Upper lobe of left lung (tissue), 6 donors: ENCODE measurements around the gene ATF6. TPM values are rescaled to one million over a fixed set of nuclear protein-coding genes. Genes with fewer than 3 reads are reported as not detected.

ENCODE experiments used
- ATAC-seq, 2 donors: fragments of 200-7000 bp; cut with Tn5 transposase; one replicate each; pipeline ENCODE4 v1.9.1; 2022; ENCODE audit warnings: mild to moderate bottlenecking in 2 of 2, moderate library complexity in 2 of 2; ENCODE audit not compliant: low FRiP score in 2 of 2
- DNase-seq, 2 donors: peaks; one replicate each; pipeline ENCODE4 v3.0.0-alpha.2; 2019 to 2020
- H3K27ac ChIP-seq, 4 donors: fragments of 200-600 bp; sonication (generic); one replicate each; pipeline ENCODE4 v1.5.1; 2016 to 2019
- H3K27me3 ChIP-seq, 4 donors: fragments of 200-600 bp; sonication (generic); one replicate each; pipeline ENCODE4 v1.5.1; 2017 to 2019
- H3K36me3 ChIP-seq, 4 donors: fragments of 200-600 bp; sonication (generic); one replicate each; pipeline ENCODE4 v1.5.1; 2016 to 2019
- H3K4me1 ChIP-seq, 4 donors: fragments of 200-600 bp; sonication (generic); one replicate each; pipeline ENCODE4 v1.5.1; 2018 to 2019
- H3K4me3 ChIP-seq, 4 donors: fragments of 200-600 bp; sonication (generic); one replicate each; pipeline ENCODE4 v1.5.1; 2017 to 2019; ENCODE audit warnings: mild to moderate bottlenecking in 2 of 4, moderate library complexity in 1 of 4
- H3K9me3 ChIP-seq, 4 donors: fragments of 200-600 bp; sonication (generic); one replicate each; pipeline ENCODE4 v1.5.1; 2018 to 2019
- EP300 ChIP-seq, 4 donors: sonication (generic); formaldehyde crosslinking; IDR thresholded peaks; one replicate each; pipeline ENCODE4 v1.5.1; 2017; ENCODE audit warnings: antibody characterized with exemption in 4 of 4, control low read depth in 2 of 4
- POLR2A ChIP-seq, 4 donors: fragments of 450-650 bp; IDR thresholded peaks; one replicate each; pipeline ENCODE4 v1.5.1; 2016 to 2017; ENCODE audit warnings: antibody characterized with exemption in 4 of 4, mild to moderate bottlenecking in 2 of 4
- POLR2AphosphoS5 ChIP-seq, 2 donors: sonication (generic); formaldehyde crosslinking; IDR thresholded peaks; one replicate each; pipeline ENCODE4 v1.5.1; 2017; ENCODE audit warnings: antibody characterized with exemption in 2 of 2
- WGBS, 2 donors: methylation state at CpG; one replicate each; pipeline ENCODE4 v1.1.5; 2017 to 2018; 5-methylcytosine and 5-hydroxymethylcytosine counted together
- total RNA-seq, 6 donors: library from RNA; depleted of rRNA in 4 of 6; stranded (reverse); fragments of >200 nt in 4 of 6; gene quantifications; one replicate each; pipeline versions ENCODE4 v1.1.0 to v1.2.1, GENCODE V29; 2016 to 2021
- TF ChIP-seq, protein P1 (sequence below), 6 experiments: fragments of 450-650 bp in 4 of 6; fragments of 200-600 bp in 2 of 6; sonication (generic) in 2 of 6; IDR thresholded peaks; one replicate each; pipeline ENCODE4 v1.5.1; 2016 to 2019; ENCODE audit warnings: antibody characterized with exemption in 6 of 6
- donor health status: DM: no; HTN: no; CAD: no; lungs with moderate emphysema.
- donor health status: DM: no; HTN: yes; CAD: no; lungs with severe emphysema.

ATF6 gene
- total RNA-seq, 6 donors from 2014 or later, result 14.2 to 36.7 (median 27.0) TPM

DNA sequence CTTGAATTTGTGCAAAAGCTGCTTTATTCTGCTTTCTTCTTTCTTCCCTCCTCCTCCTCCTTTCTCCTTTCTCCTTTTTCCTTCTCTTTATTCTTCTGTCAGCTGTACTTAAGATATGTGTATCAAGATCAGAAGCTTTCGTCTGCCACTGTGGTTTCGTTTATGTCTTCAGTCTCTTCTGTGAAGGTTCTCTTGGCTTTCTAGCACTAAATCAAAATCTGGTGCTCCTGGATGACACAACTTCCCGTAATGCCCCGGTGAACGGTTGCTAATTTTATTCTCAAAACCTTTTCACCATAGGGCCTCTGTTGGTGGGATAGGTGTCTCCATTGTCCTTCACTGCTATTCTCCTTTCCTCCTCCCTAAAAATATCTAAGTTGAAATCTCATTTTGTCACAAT, 5.0 kb downstream of the ATF6 start:
- Histone ChIP-seq H3K4me1 (peaks cover 32 to 65% (median 38%) of the 10 kb centered on the region in 4 donors), H3K4me3 (no peak overlapping the region), H3K36me3 (no peaks in the 10 kb centered on the region), H3K27me3 (no peaks in the 10 kb centered on the region), H3K9me3 (no peaks in the 10 kb centered on the region), H3K27ac (peak overlapping the region in 1 of 4 donors; percentile 37)
- no peak for ATAC-seq
- TF ChIP-seq, protein P1, sequence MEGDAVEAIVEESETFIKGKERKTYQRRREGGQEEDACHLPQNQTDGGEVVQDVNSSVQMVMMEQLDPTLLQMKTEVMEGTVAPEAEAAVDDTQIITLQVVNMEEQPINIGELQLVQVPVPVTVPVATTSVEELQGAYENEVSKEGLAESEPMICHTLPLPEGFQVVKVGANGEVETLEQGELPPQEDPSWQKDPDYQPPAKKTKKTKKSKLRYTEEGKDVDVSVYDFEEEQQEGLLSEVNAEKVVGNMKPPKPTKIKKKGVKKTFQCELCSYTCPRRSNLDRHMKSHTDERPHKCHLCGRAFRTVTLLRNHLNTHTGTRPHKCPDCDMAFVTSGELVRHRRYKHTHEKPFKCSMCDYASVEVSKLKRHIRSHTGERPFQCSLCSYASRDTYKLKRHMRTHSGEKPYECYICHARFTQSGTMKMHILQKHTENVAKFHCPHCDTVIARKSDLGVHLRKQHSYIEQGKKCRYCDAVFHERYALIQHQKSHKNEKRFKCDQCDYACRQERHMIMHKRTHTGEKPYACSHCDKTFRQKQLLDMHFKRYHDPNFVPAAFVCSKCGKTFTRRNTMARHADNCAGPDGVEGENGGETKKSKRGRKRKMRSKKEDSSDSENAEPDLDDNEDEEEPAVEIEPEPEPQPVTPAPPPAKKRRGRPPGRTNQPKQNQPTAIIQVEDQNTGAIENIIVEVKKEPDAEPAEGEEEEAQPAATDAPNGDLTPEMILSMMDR (IDR thresholded peaks at IDR 0.05), result no peak
- no peak for TF ChIP-seq EP300 (IDR thresholded peaks at IDR 0.05)
- no peak for TF ChIP-seq POLR2A (IDR thresholded peaks at IDR 0.05)
- TF ChIP-seq POLR2AphosphoS5 (IDR thresholded peaks at IDR 0.05), result no peak
- WGBS, 2 donors, result 64% methylated on average over 5 of the region's 5 CpGs
- no peak for DNase-seq

DNA sequence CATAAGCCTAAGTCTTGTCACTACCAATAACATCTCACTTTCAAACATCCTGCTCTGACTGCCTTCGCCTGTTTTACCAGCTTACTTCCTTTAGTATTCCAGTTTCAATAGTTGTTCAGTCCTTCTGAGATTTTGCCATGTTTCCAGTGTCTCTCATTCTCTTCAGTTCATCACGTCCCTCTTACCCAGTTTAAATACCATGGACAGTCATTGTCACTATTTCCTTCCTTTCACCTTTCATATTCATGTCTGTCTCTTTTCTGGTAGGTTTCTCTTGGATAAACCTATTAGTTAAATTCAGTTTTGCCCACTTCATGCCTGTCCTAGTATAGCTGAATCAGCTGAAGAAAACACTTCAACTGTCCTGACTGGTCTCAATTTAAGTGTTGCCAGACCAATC, 5.9 kb downstream of the ATF6 start:
- 68 to 76% methylated on average over 2 of the region's 2 CpGs for WGBS, 2 donors
- DNase-seq, result no peak
- Histone ChIP-seq H3K27ac (peak overlapping the region; percentile 10 to 72 (median 38)), H3K4me1 (peaks cover 29 to 60% (median 36%) of the 10 kb centered on the region in 4 donors), H3K36me3 (no peaks in the 10 kb centered on the region), H3K4me3 (no peak overlapping the region), H3K27me3 (no peaks in the 10 kb centered on the region), H3K9me3 (no peaks in the 10 kb centered on the region)
- no peak for ATAC-seq
- TF ChIP-seq POLR2A (IDR thresholded peaks at IDR 0.05) (no peak), POLR2AphosphoS5 (IDR thresholded peaks at IDR 0.05) (no peak), EP300 (IDR thresholded peaks at IDR 0.05) (no peak)
- TF ChIP-seq, protein P1 (IDR thresholded peaks at IDR 0.05), result no peak

DNA sequence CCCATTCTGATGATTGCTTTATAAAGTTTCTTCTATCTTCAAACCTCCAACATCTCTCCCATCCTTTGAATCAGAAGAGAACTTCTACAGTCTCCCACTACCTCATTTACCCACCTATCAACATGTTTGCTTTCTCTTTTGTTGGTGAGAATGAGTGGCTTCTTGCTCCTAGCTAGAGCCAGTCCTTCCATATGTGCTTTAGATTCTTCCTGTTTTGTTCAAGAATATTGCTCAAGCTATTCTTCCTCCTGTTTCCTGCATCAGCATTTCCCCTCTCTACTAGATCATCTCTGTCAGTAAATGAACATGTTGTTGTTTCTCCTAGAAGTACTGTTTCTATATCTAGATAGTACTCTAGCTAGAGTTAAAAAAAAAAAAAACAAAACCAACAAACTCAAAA, 6.3 kb downstream of the ATF6 start:
- Histone ChIP-seq H3K36me3 (no peaks in the 10 kb centered on the region), H3K4me1 (peaks cover 25 to 56% (median 31%) of the 10 kb centered on the region in 4 donors), H3K27ac (peak overlapping the region; percentile 10 to 72 (median 38)), H3K27me3 (no peaks in the 10 kb centered on the region), H3K4me3 (no peak overlapping the region), H3K9me3 (no peaks in the 10 kb centered on the region)
- peak in 1 of 4 donors; percentile 35 for TF ChIP-seq POLR2A (IDR thresholded peaks at IDR 0.05)
- TF ChIP-seq EP300 (IDR thresholded peaks at IDR 0.05), result no peak
- no peak for TF ChIP-seq POLR2AphosphoS5 (IDR thresholded peaks at IDR 0.05)
- TF ChIP-seq, protein P1 (IDR thresholded peaks at IDR 0.05), result no peak
- ATAC-seq (peak in 1 of 2 donors; percentile 79), DNase-seq (no peak)

DNA sequence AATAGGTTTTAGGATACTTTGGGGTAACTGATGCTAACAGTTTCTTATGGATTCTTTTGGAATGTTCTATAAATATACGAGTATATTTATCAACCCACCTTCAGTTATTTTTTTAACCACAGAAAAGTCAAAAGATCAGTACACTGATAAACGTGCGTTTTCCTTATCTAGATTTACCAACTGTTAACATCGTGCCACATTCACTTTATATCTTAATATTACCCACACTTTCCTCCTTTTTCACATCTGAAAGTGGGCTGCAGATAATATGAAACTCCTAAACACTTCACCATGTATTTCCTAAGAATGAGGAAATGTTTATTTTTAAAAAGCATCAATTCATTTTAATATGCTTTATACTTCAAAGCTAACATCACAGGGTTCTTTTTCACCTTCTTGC, 7.7 kb downstream of the ATF6 start:
- Histone ChIP-seq H3K4me1 (peaks cover 15 to 43% (median 21%) of the 10 kb centered on the region in 4 donors), H3K4me3 (no peak overlapping the region), H3K27ac (no peak overlapping the region), H3K36me3 (no peaks in the 10 kb centered on the region), H3K9me3 (no peaks in the 10 kb centered on the region), H3K27me3 (no peaks in the 10 kb centered on the region)
- TF ChIP-seq EP300 (IDR thresholded peaks at IDR 0.05), result no peak
- TF ChIP-seq, protein P1 (IDR thresholded peaks at IDR 0.05), result no peak
- no peak for TF ChIP-seq POLR2A (IDR thresholded peaks at IDR 0.05)
- TF ChIP-seq POLR2AphosphoS5 (IDR thresholded peaks at IDR 0.05), result no peak
- DNase-seq, result no peak
- ATAC-seq, result no peak
- 47 to 49% methylated on average over 4 of the region's 4 CpGs for WGBS, 2 donors

DNA sequence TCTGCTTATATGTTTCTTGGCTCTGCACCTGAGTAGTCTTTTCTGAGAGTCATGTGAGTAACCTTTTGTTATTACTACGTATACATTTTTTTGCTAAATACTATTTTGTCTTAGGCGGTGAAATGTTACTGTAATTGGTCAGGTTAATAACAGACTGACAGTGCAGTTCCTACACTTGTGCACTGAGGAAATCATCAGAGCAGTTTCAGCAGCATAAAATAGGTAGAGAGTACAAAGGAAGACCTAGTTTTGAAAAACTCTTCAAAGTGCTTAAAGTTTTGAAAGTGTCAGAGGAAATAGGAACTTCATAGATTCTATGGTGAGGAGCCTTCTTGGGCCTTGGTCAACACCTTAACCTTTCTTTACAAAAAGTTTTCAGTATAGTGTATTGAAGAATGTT, 11.1 kb downstream of the ATF6 start:
- Histone ChIP-seq H3K4me1 (peaks cover 4 to 13% (median 9%) of the 10 kb centered on the region in 4 donors), H3K36me3 (peaks cover 0 to 14% (median 0%) of the 10 kb centered on the region in 4 donors), H3K9me3 (no peaks in the 10 kb centered on the region), H3K27me3 (no peaks in the 10 kb centered on the region), H3K27ac (no peak overlapping the region), H3K4me3 (no peak overlapping the region)
- DNase-seq (no peak), ATAC-seq (no peak)
- WGBS, 2 donors, result 80 to 94% methylated on average over 2 of the region's 2 CpGs
- no peak for TF ChIP-seq EP300 (IDR thresholded peaks at IDR 0.05)
- TF ChIP-seq POLR2AphosphoS5 (IDR thresholded peaks at IDR 0.05), result no peak
- TF ChIP-seq, protein P1 (IDR thresholded peaks at IDR 0.05), result no peak
- TF ChIP-seq POLR2A (IDR thresholded peaks at IDR 0.05), result no peak
